Retinal pigment epithelial cell (primary cell): Measurements from ENCODE around the gene PDE2A.
A peak's percentile ranks its signal among the peaks of the same experiment; 100 is the strongest.

Experiments used
- DNase-seq: peaks from one replicate; pipeline ENCODE4 v3.0.0-alpha.2; 2010; ENCODE audit warnings: low read depth
- H3K4me3 ChIP-seq: 2 replicates; pipeline ENCODE4 v1.5.1; 2011; ENCODE audit warnings: mild to moderate bottlenecking, low read length, control low read depth, moderate library complexity
- TF ChIP-seq, protein P1 (sequence below): conservative IDR thresholded peaks from 2 replicates; pipeline ENCODE4 v1.5.1; 2011; ENCODE audit warnings: low read depth, low read length, control low read depth, inconsistent platforms

The PDE2A gene

DNA sequence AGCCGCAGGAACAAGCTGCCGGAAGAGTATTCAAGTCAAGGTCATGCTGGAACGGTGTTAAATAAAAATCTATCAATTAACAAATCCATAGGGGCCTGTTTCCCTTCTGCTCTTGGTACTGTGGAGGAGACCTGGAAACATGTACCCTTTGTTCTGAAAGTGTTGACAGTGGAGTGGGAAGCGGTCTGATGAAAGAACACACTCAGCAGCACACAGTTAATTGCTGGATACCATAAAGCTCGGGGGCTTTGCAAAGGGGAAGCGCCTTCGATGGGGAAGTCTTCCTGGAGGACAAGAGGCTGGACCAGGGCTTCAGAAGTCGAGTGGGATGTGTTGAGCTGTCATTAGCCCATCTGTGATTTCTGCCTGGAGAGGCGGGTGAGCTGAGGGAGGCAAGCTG, 127.4 kb downstream of the PDE2A start:
- DNase-seq: no peak
- no peak overlapping the region for H3K4me3 ChIP-seq
- TF ChIP-seq, protein P1, sequence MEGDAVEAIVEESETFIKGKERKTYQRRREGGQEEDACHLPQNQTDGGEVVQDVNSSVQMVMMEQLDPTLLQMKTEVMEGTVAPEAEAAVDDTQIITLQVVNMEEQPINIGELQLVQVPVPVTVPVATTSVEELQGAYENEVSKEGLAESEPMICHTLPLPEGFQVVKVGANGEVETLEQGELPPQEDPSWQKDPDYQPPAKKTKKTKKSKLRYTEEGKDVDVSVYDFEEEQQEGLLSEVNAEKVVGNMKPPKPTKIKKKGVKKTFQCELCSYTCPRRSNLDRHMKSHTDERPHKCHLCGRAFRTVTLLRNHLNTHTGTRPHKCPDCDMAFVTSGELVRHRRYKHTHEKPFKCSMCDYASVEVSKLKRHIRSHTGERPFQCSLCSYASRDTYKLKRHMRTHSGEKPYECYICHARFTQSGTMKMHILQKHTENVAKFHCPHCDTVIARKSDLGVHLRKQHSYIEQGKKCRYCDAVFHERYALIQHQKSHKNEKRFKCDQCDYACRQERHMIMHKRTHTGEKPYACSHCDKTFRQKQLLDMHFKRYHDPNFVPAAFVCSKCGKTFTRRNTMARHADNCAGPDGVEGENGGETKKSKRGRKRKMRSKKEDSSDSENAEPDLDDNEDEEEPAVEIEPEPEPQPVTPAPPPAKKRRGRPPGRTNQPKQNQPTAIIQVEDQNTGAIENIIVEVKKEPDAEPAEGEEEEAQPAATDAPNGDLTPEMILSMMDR: no peak

GRCh38 chr11:72544589-72544988, 129.6 kb downstream of the PDE2A start:
- no peak overlapping the region for H3K4me3 ChIP-seq
- TF ChIP-seq, protein P1: no peak
- no peak for DNase-seq

DNA sequence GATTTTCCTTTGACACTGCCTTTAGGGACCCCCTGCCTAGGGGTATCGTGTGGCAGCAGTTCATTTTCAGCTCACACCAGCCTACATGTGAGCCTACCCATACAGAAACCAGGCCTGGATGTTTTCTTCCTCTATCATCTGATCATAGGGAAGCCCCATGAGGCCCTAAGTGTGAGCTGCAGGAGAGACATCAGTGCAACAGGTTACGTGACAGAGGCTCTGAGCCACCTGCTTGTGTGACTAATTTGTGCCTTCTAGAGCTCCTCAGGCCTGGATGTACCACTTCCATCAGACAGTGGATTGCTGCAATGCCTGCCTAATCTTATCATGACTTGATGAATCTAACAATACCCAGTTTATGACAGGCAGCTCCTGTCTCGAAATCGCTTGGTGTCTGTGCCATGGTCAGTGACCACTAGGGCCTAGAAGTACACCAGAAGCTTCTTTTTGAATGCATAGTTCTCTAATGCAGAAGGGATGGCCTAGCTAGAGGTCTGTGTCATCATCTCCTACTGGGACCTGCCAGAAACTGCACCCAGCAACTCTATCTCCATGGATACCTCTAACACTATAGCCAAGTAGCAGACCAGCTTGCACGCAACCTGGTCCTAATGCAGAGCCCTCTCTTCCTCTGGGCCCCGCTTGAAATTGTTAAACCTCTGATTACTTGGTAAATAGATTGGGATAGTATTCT, 130.2 kb downstream of the PDE2A start:
- TF ChIP-seq, protein P1: no peak
- H3K4me3 ChIP-seq: no peak overlapping the region
- no peak for DNase-seq

- TF ChIP-seq, protein P1: no peak
- no peak for DNase-seq
- H3K4me3 ChIP-seq: no peak overlapping the region
These were observed 132.8 kb downstream of the PDE2A start for GRCh38 chr11:72541257-72541974.

DNA sequence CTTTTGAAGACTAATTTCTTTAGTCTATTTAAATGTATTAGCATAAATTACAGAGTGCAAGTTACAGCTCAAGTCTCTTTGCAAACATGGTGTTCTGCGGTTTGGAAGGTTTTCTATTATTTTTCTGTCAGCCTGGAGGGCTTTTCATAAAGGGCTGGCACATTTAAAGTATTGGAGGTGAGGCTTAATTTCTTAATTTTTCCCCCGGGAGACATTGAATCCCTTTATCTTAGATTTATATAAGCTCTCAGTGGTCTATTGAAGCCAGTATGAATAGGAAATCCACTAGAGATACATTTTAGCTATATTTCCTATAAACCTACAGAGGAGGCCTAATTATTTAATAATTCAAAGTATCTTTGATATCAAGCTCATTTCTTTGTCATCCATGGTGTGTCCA, 137.2 kb downstream of the PDE2A start:
- TF ChIP-seq, protein P1: no peak
- DNase-seq: no peak
- no peak overlapping the region for H3K4me3 ChIP-seq

GRCh38 chr11:72535194-72535547, 139.1 kb downstream of the PDE2A start:
- no peak overlapping the region for H3K4me3 ChIP-seq
- DNase-seq: no peak
- TF ChIP-seq, protein P1: peak; percentile 43
